GM21526 (cell line): ENCODE data around the gene GNG12.

Source experiments
- ATAC-seq: cut with Tn5 transposase; IDR thresholded peaks from one replicate; pipeline ENCODE4 v1.9.1; 2021; ENCODE audit warnings: moderate library complexity; ENCODE audit not compliant: unreplicated experiment, low FRiP score

Gene GNG12

GRCh38 chr1:67816095-67816475 is 17.2 kb downstream of the GNG12 start:
- ATAC-seq: no peak

GRCh38 chr1:67815303-67816094 is 17.8 kb downstream of the GNG12 start:
- no peak for ATAC-seq

- no peak for ATAC-seq
Observed at GRCh38 chr1:67814121-67814772, 19.0 kb downstream of the GNG12 start.

GRCh38 chr1:67812226-67812625 is 21.0 kb downstream of the GNG12 start:
- ATAC-seq: no peak

- ATAC-seq: no peak
Observed at GRCh38 chr1:67811781-67812180, 21.5 kb downstream of the GNG12 start.

- no peak for ATAC-seq
Observed at GRCh38 chr1:67809887-67810286, 23.4 kb downstream of the GNG12 start.

- ATAC-seq: no peak
Observed at GRCh38 chr1:67807282-67807681, 26.0 kb downstream of the GNG12 start.

- ATAC-seq: no peak
Observed at GRCh38 chr1:67804710-67805109, 28.6 kb downstream of the GNG12 start.

GRCh38 chr1:67803380-67804279 is 29.6 kb downstream of the GNG12 start:
- ATAC-seq: no peak

GRCh38 chr1:67802565-67802964 is 30.7 kb downstream of the GNG12 start:
- no peak for ATAC-seq

GRCh38 chr1:67801903-67802302 is 31.4 kb downstream of the GNG12 start:
- no peak for ATAC-seq

- no peak for ATAC-seq
Observed at GRCh38 chr1:67795179-67795912, 37.9 kb downstream of the GNG12 start.

GRCh38 chr1:67793562-67793961 is 39.7 kb downstream of the GNG12 start:
- ATAC-seq: no peak

GRCh38 chr1:67792741-67793458 is 40.4 kb downstream of the GNG12 start:
- no peak for ATAC-seq

GRCh38 chr1:67792103-67792502 is 41.2 kb downstream of the GNG12 start:
- no peak for ATAC-seq

GRCh38 chr1:67791686-67792085 is 41.6 kb downstream of the GNG12 start:
- no peak for ATAC-seq

- no peak for ATAC-seq
Observed at GRCh38 chr1:67791261-67791660, 42.0 kb downstream of the GNG12 start.

- no peak for ATAC-seq
Observed at GRCh38 chr1:67790201-67790692, 43.0 kb downstream of the GNG12 start.

- no peak for ATAC-seq
Observed at GRCh38 chr1:67789551-67789950, 43.7 kb downstream of the GNG12 start.

GRCh38 chr1:67788904-67789303 is 44.4 kb downstream of the GNG12 start:
- ATAC-seq: no peak
